DMS 273 (cell line): ENCODE results near the gene RAD51B.
"Not testable (repeated sequence)": the region's sequence is repeated elsewhere in the genome, so short reads cannot be mapped to it uniquely, and the experiment has no call there.

Experiments
- DNase-seq: peaks from one replicate; lab custom pipeline; 2025; ENCODE audit not compliant: unreplicated experiment; lab: John Stamatoyannopoulos, UW

RAD51B gene

DNA sequence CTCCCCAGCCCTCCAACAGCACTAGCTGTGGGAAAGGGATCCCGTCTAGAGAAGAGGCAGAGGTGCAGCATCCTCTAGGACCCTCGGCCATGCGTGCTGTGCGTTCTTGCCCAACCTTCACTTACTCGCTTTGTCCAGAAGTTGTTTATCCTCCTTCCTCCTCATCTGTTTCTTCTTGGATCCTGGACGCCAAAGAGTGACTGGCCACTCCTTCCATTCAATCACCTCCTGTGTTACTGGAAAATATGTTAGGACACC is 832.8 kb downstream of the RAD51B start:
- DNase-seq, result no peak

DNA sequence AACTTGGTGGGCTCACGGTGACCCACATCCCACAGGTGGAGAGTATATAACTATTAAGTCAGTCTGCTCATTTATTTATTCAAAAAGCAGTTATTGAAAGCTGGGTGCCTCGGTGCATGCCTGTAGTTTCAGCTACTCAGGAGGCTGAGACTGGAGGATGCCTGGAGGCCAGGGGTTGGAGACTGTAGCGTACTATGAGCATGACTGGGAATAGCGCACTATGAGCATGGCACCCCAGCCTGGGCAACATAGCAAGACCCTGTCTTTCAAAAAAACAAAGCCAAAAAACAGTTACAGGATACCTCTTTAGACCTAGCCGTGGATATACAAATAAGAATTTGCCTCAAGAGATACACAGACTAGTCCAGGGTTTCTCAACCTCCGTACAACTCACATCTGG is 833.5 kb downstream of the RAD51B start:
- no peak for DNase-seq

GRCh38 chr14:68653804-68654203 is 834.2 kb downstream of the RAD51B start:
- no peak for DNase-seq

GRCh38 chr14:68654471-68654941 is 834.9 kb downstream of the RAD51B start:
- no peak for DNase-seq

- DNase-seq, result peak; percentile 67
Measured at GRCh38 chr14:68655021-68655831, 835.6 kb downstream of the RAD51B start.

DNA sequence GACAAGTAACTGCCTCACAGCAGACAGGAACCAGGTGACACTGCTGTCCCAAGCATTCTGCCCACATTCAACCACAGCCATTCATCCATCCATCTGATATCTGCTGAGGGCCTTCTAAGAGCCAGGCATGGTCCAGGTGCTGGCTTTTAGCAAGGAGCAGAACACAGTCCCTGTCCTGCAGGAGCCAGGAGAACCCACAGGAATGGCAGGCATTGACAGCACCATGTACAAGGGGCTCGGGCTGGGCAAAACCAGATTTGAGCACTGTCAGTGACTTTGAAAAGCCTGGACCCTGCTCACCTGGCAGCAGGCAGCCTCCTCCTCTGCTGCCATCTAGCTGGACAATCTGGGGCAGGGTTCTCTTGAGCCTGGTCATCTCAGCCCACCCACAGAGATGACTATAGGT is 836.3 kb downstream of the RAD51B start:
- DNase-seq, result peak; percentile 8

DNA sequence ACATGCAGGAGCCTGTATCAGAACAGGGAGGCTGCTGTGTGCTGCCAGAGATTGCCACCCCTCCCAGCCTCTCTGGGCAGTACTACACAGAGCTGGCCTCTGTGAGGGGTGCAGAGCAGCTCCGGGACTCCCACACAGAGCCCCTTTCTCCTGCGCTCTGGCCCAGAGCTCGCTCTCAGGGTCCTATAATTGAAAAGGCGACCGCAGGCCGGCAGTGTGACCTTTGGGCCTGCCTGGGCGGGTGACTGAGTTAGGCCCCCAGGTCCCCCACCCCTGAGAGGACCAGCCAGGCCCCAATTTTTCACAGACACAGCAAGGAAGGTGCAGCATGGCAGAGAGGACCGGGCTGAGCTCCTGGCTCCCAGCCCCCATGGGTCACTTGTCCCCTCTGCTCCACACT is 836.9 kb downstream of the RAD51B start:
- no peak for DNase-seq

DNA sequence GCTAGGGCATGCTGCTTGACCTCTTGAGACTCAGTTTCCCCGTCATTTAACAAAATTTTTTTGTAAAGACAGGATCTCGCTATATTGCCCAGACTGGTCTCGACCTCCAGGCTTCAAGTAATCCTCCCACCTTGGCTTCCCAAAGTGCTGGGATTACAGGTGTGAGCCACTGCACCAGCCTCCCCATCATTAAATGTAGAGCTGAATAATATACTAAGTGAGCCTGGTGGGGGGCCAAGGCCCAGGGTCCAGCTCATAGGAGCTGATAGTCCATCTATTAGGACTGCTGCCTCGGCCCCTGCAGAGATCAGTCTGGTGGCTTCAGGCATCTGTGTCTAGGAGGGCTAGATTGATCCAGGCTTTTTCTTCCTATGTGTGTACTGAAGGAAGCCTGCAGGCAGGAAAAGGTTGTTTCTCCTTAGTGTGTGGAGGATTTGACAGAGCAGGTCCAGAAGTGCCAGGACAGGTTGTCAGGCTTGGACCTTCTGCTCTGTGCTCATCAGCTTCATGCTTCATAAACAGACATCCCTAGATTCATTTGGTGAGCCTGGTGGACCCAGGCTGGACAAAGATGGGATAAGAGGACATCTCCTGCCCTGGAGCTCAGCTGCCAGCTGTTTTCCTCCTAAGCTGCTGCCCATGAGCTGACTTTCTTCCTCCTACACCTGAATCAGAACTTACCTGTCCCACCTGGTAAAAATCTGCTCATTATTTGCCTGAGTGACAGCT is 837.9 kb downstream of the RAD51B start:
- DNase-seq, result no peak

DNA sequence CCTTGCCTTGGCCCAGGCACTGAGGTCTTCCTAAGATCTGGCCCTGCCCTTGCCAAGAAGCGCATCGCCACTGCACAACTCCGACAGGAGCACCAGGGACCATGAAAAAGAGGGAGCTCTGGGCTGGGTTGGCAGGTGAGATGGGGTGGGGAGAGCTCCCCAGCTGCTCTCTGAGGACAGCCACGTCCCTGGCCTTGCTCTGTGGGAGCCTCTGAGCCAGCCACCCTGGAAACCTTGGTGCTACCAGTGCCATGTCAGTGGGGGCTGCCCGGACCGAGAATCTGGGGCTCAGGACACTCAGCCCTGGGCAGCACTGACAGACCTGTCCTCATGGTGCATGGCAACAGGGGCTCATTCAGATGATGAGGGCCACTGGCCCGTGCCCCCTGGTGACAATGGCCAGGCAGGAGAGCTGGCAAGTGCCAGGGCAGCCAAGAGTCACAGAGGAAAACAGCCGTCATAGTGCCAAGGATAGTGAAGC is 838.5 kb downstream of the RAD51B start:
- DNase-seq, result no peak

GRCh38 chr14:68658943-68659931 is 839.7 kb downstream of the RAD51B start:
- peak; percentile 61 for DNase-seq

DNA sequence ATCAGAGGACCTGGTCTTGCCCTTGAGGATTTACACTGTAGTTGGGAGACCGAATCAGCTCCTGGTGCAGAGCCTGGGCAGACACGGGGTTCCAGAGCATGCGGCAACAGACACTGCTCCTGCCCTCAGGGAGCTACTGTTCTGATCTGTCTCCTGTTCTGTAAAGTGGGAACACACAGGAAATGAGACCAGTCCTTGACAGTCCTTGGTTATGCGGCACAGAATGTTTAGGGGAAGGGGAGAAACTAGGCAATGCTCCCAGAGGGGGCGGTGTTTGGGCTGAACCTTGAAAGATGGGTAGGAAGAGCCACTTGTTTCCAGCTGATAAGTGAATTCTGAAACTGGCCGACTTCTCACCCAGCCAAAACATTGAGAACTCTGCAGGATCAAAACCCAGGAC is 840.9 kb downstream of the RAD51B start:
- no peak for DNase-seq

DNA sequence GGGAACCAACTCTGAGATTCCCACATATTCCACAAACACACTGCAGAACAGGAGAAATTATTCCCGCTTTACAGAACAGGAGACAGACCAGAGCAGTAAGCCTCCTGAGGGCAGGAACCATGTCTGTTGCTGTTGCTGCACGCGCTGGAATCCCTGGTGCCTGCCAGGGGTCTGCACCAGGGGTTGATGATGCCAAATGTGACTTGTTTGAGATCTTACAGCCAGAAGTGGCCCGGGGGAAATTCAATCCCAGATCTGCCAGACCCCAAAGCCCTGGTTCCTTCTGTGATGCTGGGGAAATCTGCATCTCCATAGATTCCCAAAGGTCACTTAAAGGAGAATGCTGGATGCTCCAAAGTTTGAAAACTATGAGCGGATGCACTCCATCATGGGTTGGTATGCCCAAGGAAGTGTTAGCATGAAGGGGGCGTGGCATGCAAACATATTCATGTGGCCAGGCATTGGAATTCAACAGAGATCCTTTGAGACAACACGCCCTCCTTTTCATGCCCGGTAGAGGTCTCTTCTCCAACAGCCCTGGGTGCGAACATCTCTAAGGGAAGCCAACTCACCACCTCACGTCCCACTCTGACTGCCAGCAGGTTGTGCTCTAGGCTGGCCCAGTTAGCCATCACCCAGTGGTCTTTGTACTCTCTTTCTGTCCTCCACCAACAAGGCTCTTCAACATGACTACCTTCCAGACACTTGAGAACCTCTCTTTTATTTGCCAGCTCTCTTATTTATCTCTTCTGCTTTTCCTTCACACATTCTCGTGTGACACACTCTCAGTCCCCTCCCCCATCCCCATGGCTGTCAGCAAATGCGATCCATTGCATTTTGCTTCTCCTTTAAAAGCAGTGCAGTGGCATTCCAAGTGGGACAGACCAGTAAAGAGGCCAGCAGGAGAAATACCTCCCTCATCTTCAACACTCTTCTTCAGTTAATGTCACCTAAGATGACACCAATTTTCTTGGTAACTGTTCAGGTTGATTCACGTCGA is 841.9 kb downstream of the RAD51B start:
- no peak for DNase-seq

- peak; percentile 15 for DNase-seq
Measured at GRCh38 chr14:68662392-68662791, 842.8 kb downstream of the RAD51B start.

DNA sequence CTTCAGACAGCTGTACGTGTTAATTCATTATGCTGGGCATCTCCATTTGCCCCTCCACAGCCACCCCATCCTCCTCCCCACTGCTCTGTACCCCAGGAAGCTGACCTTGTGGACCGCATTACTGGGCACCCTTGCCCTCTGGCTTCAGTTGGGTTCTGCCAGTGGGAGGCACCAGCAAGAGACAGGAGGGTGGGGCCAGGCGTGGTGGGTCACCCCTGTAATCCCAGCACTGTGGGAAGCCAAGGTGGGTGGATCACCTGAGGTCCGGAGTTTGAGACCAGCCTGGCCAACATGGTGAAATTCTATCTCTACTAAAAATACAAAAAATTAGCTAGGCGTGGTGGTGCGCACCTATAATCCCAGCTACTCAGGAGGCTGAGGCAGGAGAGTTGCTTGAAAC is 843.2 kb downstream of the RAD51B start:
- not testable (repeated sequence) for DNase-seq

DNA sequence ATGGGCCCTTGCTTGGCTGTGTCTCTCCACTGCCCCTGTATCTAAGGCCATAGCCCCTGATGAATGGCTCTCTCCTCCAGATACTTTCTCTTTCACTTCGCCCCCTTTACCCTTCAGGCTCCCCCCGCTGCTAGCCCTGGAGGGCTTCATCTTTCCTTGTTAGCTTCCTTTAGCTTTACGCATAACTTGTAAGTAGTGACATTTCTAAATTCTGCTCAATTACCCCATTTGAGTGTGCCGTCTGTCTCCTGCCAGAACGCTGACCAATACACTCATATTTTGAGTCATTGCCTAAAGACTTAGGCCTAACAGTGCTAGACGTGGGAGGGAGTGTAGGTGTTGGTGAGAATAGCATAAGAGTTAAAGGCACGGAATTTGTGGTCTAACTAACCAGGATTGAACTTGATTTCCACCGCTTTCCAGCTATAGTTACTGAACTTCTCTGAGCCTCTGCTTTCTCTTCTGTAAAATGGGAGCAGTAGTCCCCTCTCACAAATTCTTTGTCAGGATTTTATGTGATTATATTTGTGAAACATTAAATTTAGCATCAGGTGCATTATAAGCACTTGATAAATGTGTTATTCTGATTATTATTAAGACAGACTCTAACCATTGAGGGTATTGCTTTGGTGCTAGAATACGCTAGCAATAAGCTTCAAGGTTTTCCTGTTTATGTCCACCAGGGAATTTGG is 844.0 kb downstream of the RAD51B start:
- DNase-seq, result no peak

DNA sequence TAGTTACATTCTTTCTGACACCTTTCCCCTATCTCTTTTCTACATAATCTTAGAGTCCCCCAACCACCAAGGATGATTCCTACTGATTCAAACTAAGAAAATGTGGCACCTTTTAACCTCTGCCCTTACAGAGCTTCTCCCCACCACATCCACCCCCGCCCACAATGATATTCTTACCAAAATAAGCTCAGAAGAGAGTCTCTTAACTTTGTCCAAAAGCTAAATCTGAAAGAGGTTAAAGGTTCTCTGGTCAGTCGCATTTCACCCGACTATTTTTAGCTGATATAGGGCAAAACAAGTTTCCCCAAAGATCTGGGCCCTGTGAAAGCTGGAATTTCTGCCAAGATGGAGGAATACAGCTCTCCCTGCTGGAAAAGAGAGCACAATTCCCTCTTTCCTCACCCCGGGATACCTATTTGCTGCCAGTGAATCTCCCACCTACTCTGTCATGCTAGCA is 844.7 kb downstream of the RAD51B start:
- no peak for DNase-seq

GRCh38 chr14:68665131-68665530 is 845.6 kb downstream of the RAD51B start:
- DNase-seq, result no peak

GRCh38 chr14:68665792-68666204 is 846.2 kb downstream of the RAD51B start:
- DNase-seq, result no peak

GRCh38 chr14:68666236-68666635 is 846.7 kb downstream of the RAD51B start:
- DNase-seq, result no peak
